HUES64 (cell line): ENCODE results near the gene CCT7.

Experiments
- H3K27ac ChIP-seq: 2 replicates; pipeline ENCODE4 v1.7.0; 2013; ENCODE audit warnings: low read depth, low read length, inconsistent platforms
- H3K27me3 ChIP-seq: 2 replicates; pipeline ENCODE4 v1.6.1; 2013; ENCODE audit warnings: mild to moderate bottlenecking, low read length; ENCODE audit not compliant: insufficient read depth
- H3K36me3 ChIP-seq: 2 replicates; pipeline ENCODE4 v1.6.1; 2013; ENCODE audit warnings: mild to moderate bottlenecking, low read length; ENCODE audit not compliant: insufficient read depth
- H3K4me1 ChIP-seq: 2 replicates; pipeline ENCODE4 v1.6.1; 2013; ENCODE audit warnings: mild to moderate bottlenecking, low read length, moderate library complexity; ENCODE audit not compliant: insufficient read depth
- H3K4me3 ChIP-seq: 2 replicates; pipeline ENCODE4 v1.5.1; 2013; ENCODE audit warnings: mild to moderate bottlenecking, low read length, moderate library complexity
- H3K9ac ChIP-seq: 2 replicates; pipeline ENCODE4 v1.6.1; 2013; ENCODE audit warnings: mild to moderate bottlenecking, low read depth, low read length
- H3K9me3 ChIP-seq: 2 replicates; pipeline ENCODE4 v1.6.1; 2013; ENCODE audit warnings: low read depth, low read length; ENCODE audit not compliant: insufficient read depth
- WGBS: fragments of 150-250, 120-280 bp; methylation state at CpG from one replicate; pipeline ENCODE4 v1.1.7; 2013; ENCODE audit warnings: missing lambda C conversion rate; 5-methylcytosine and 5-hydroxymethylcytosine counted together

CCT7 gene

GRCh38 chr2:73244580-73244979, 10.5 kb downstream of the CCT7 start:
- Histone ChIP-seq H3K27me3 (no peaks in the 10 kb centered on the region), H3K36me3 (peaks cover 97% of the 10 kb centered on the region), H3K27ac (no peak overlapping the region), H3K4me1 (no peaks in the 10 kb centered on the region), H3K9ac (no peak overlapping the region), H3K9me3 (no peaks in the 10 kb centered on the region), H3K4me3 (no peak overlapping the region)
- WGBS = 89% methylated on average over 3 of the region's 3 CpGs

GRCh38 chr2:73246850-73247249, 12.7 kb downstream of the CCT7 start:
- Histone ChIP-seq H3K27ac (no peak overlapping the region), H3K4me3 (no peak overlapping the region), H3K27me3 (no peaks in the 10 kb centered on the region), H3K4me1 (no peaks in the 10 kb centered on the region), H3K9ac (no peak overlapping the region), H3K36me3 (peaks cover 98% of the 10 kb centered on the region), H3K9me3 (no peaks in the 10 kb centered on the region)
- 98% methylated on average over 3 of the region's 3 CpGs for WGBS

DNA sequence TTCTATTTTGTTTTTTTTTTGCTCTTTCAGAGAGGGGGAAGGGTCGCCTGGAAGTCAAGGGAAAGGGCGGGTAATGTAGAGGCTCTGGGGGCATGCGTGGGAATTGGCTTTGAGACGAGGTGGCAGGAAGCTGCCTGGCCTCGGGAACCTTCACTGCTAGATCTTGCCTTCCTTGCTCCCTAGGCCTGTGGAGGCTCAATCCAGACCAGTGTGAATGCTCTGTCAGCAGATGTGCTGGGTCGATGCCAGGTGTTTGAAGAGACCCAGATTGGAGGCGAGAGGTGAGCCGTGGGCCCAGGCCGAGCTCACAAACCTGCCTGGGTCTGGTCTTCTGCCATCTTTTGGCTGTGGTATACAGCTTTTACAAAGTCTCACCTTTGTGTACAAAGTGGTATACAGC, 15.5 kb downstream of the CCT7 start:
- H3K36me3 ChIP-seq = peaks cover 100% of the 10 kb centered on the region
- H3K27ac ChIP-seq = no peak overlapping the region
- WGBS = 93% methylated on average over 9 of the region's 9 CpGs

DNA sequence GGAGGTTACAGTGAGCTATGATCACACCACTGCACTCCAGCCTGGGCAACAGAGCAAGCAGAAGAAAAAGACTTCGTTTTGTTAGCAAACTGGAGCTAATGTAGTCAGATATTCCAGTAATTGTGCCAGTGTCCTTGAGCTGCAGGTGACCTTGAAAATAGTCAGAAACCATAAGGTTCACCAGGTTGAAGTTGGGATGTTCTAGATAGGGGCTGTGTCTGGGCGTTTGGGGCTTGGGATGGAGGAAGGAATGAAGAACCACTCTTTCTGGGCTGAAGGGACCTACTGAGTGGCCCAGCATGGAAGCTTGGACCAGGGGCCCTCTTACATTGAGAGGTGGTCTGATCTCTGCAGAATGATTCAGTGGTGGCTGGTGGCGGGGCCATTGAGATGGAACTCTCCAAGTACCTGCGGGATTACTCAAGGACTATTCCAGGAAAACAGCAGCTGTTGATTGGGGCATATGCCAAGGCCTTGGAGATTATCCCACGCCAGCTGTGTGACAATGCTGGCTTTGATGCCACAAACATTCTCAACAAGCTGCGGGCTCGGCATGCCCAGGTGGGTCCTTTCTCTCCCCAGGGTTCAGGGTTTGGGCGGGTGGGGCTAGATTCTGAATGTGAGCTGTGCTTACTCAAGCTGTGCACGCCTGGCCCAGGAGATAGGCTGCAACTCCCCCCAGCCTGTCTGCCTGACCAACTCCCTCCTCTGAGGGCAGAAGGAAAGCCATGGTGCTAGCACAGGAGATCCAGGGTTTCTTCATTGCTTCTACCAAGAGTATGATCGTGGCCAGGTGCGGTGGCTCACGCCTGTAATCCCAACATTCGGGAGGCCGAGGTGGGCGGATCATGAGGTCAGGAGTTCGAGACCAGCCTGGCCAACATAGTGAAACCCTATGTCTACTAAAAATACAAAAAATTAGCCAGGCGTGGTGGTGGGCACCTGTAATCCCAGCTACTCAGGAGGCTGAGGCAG, 17.1 kb downstream of the CCT7 start:
- no peak overlapping the region for H3K4me3 ChIP-seq
- WGBS = 95% methylated on average over 17 of the region's 17 CpGs
- no peak overlapping the region for H3K27ac ChIP-seq
- no peaks in the 10 kb centered on the region for H3K9me3 ChIP-seq
- H3K27me3 ChIP-seq = no peaks in the 10 kb centered on the region
- H3K4me1 ChIP-seq = peaks cover 6% of the 10 kb centered on the region; the same call in 1 of the 2 replicates
- H3K36me3 ChIP-seq = peaks cover 86% of the 10 kb centered on the region
- no peak overlapping the region for H3K9ac ChIP-seq

More for the DNA sequence above, 15.5 kb downstream of the CCT7 start:
- H3K9ac ChIP-seq = no peak overlapping the region
- H3K4me1 ChIP-seq = no peaks in the 10 kb centered on the region
- no peaks in the 10 kb centered on the region for H3K9me3 ChIP-seq
- no peaks in the 10 kb centered on the region for H3K27me3 ChIP-seq
- no peak overlapping the region for H3K4me3 ChIP-seq

GRCh38 chr2:73252238-73253027, 18.3 kb downstream of the CCT7 start:
- no peaks in the 10 kb centered on the region for H3K9me3 ChIP-seq
- peaks cover 73% of the 10 kb centered on the region for H3K36me3 ChIP-seq
- H3K4me3 ChIP-seq = no peak overlapping the region
- H3K27me3 ChIP-seq = no peaks in the 10 kb centered on the region
- WGBS = 97% methylated on average over 16 of the region's 17 CpGs
- H3K27ac ChIP-seq = no peak overlapping the region
- peaks cover 6% of the 10 kb centered on the region; the same call in 1 of the 2 replicates for H3K4me1 ChIP-seq
- no peak overlapping the region for H3K9ac ChIP-seq

DNA sequence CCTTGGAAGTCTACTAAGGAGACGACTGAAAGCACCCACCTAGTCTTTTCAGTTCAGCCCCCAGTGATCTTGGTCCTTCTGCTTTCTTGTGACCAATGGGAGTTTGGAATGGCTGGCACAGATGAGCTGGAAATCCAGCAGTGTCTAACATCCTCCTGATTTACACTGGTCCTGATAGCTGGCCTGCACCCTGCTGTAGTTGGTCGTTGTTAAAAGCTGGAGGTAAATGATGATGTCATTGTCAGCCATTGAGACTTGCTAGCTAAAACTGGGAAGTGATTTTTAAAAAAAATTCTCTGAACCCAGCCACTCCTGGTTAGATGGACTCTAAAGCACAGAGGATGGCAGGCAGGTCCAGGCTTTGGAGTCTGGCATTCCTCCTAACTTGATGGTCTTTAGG, 19.3 kb downstream of the CCT7 start:
- Histone ChIP-seq H3K4me3 (no peak overlapping the region), H3K9ac (no peak overlapping the region), H3K9me3 (no peaks in the 10 kb centered on the region), H3K27ac (no peak overlapping the region), H3K36me3 (peaks cover 63% of the 10 kb centered on the region), H3K27me3 (no peaks in the 10 kb centered on the region), H3K4me1 (peaks cover 6% of the 10 kb centered on the region; the same call in 1 of the 2 replicates)
- WGBS = 95% methylated on average over 2 of the region's 2 CpGs

- peaks cover 6% of the 10 kb centered on the region; the same call in 1 of the 2 replicates for H3K4me1 ChIP-seq
- no peaks in the 10 kb centered on the region for H3K27me3 ChIP-seq
- H3K9ac ChIP-seq = no peak overlapping the region
- no peaks in the 10 kb centered on the region for H3K9me3 ChIP-seq
- 95% methylated on average over 3 of the region's 3 CpGs for WGBS
- peaks cover 58% of the 10 kb centered on the region for H3K36me3 ChIP-seq
- no peak overlapping the region for H3K27ac ChIP-seq
- H3K4me3 ChIP-seq = no peak overlapping the region
Observed at GRCh38 chr2:73253901-73254300, 19.8 kb downstream of the CCT7 start.

GRCh38 chr2:73254343-73255006, 20.4 kb downstream of the CCT7 start:
- WGBS = 96% methylated on average over 7 of the region's 7 CpGs
- H3K36me3 ChIP-seq = peaks cover 53% of the 10 kb centered on the region
- H3K27me3 ChIP-seq = no peaks in the 10 kb centered on the region
- no peak overlapping the region for H3K9ac ChIP-seq
- no peak overlapping the region for H3K4me3 ChIP-seq
- H3K9me3 ChIP-seq = no peaks in the 10 kb centered on the region
- peaks cover 6% of the 10 kb centered on the region; the same call in 1 of the 2 replicates for H3K4me1 ChIP-seq
- H3K27ac ChIP-seq = no peak overlapping the region

DNA sequence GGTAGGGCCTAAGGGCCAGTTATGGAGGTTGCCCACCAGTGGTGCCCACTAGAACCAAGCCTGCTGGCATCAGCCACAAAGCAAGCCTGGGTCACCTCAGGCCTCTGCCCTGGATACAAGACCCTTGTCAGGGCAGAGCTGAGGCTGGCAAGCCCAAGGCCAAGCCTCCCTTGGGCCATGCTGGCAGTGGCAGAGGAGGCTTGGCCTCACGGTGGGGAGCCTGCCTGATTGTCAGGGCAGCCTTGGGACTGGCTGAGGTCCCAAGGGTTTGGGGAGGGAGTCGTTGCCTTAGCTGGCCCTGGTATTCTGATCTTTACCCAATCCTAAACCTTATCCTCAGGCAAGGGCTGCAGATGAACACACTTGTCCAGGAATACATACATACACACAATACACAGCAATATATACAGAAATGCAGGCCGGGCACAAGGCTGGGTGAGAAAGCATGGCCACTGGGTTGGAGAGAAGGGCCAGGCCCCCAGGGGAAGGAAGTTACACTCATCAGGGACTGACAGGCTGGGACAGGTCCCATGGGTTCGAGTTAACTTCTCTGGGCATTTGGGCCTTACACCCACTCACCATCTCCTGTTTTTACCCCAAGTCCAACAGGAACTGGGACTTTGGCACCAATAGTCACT, 21.0 kb downstream of the CCT7 start:
- Histone ChIP-seq H3K4me1 (peaks cover 6% of the 10 kb centered on the region; the same call in 1 of the 2 replicates), H3K36me3 (peaks cover 46% of the 10 kb centered on the region), H3K27ac (no peak overlapping the region; the same call in 1 of the 2 replicates), H3K27me3 (no peaks in the 10 kb centered on the region), H3K9ac (no peak overlapping the region), H3K4me3 (no peak overlapping the region), H3K9me3 (no peaks in the 10 kb centered on the region)
- 83% methylated on average over 4 of the region's 4 CpGs for WGBS

GRCh38 chr2:73255907-73256617, 22.0 kb downstream of the CCT7 start:
- 72% methylated on average over 5 of the region's 5 CpGs for WGBS

More at GRCh38 chr2:73255907-73256617, 22.0 kb downstream of the CCT7 start:
- Histone ChIP-seq H3K9ac (no peak overlapping the region), H3K27ac (no peak overlapping the region), H3K27me3 (no peaks in the 10 kb centered on the region), H3K36me3 (peaks cover 37% of the 10 kb centered on the region), H3K9me3 (no peaks in the 10 kb centered on the region), H3K4me3 (no peak overlapping the region), H3K4me1 (peaks cover 6% of the 10 kb centered on the region; the same call in 1 of the 2 replicates)
